ENCODE measurements around the gene TEN1. TPM values are rescaled to one million over a fixed set of nuclear protein-coding genes. Genes with fewer than 3 reads are reported as not detected.

TEN1 gene
- total RNA-seq, 1 experiment from 2014 or later: 19.3 TPM

DNA sequence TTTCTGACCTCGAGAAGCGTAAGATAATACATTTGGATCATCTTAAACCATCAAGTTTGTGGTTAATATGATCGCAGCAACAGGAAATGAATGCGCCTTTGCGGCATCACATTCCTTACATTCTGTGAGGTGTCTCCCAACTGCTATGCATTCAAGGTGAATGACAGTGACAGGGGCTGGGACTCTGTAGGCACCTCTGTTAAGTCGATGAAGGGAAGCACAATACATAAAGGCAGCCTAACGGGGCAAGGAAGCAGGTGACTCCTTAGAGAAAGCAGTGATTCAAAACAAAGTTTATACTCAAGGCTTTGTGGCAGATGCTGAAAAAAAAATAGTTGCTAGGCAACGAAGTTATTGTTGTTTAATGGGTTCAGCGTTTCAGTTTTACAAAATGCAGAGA lies 69.7 kb downstream of the TEN1 start:
- no peaks in the 10 kb centered on the region for H4K20me1 ChIP-seq (ENCODE audit: control insufficient read depth, insufficient read depth, insufficient read length)

More for the DNA sequence above, 69.7 kb downstream of the TEN1 start:
- H4K8ac ChIP-seq (replicated peaks; ENCODE audit: insufficient read length, low read depth, low read length): no peak overlapping the region
- no peak overlapping the region for H3K14ac ChIP-seq (ENCODE audit: insufficient read depth, low read length)
- peaks cover 51 to 82% (median 77%) of the 10 kb centered on the region in 3 experiments for H3K36me3 Mint-ChIP-seq (ENCODE audit: insufficient read depth in 1 of 3, low read depth in 3 of 3)
- H3K9me3 ChIP-seq (ENCODE audit: control insufficient read depth, low read depth, low read length): no peaks in the 10 kb centered on the region
- H2BK120ac ChIP-seq (ENCODE audit: low read depth, low read length, poor library complexity, severe bottlenecking): no peak overlapping the region
- no peak overlapping the region for H3K56ac ChIP-seq (ENCODE audit: insufficient read length, low read depth, low read length)
- H2BK15ac ChIP-seq (ENCODE audit: low read depth, low read length): no peak overlapping the region
- H3K23me2 ChIP-seq (ENCODE audit: insufficient read length, low read depth, low read length, poor library complexity, severe bottlenecking): no peaks in the 10 kb centered on the region
- no peak overlapping the region for H3K4ac ChIP-seq (ENCODE audit: low read depth, low read length)
- H3K4me1 ChIP-seq (ENCODE audit: insufficient read depth, low read length): no peaks in the 10 kb centered on the region
- no peak overlapping the region for H3K23ac ChIP-seq (ENCODE audit: insufficient read length, low read depth, low read length)
- no peak overlapping the region for H3K9ac ChIP-seq (ENCODE audit: extremely low read depth, insufficient read length, low read length)
- H2BK12ac ChIP-seq (ENCODE audit: insufficient read length, low read depth, low read length): no peak overlapping the region
- H3T11ph ChIP-seq (ENCODE audit: low read length): no peak overlapping the region
- H3K4me1 Mint-ChIP-seq: peaks cover 3 to 10% of the 10 kb centered on the region in 2 experiments
- H3K18ac ChIP-seq (ENCODE audit: insufficient read length, low read depth, low read length): no peak overlapping the region
- H3K27me3 Mint-ChIP-seq (ENCODE audit: low read depth): no peaks in the 10 kb centered on the region
- H3K4me3 Mint-ChIP-seq: no peak overlapping the region
- no peak overlapping the region for H2AFZ ChIP-seq (ENCODE audit: low read length)
- H3K27me3 ChIP-seq (ENCODE audit: insufficient read depth, low read length): no peaks in the 10 kb centered on the region
- DNase-seq: no peak
- no CpG with 5 or more reads among the region's 9 CpGs for WGBS (ENCODE audit: extremely low coverage, insufficient read length, low lambda C conversion rate)
- H2BK20ac ChIP-seq (ENCODE audit: low read depth, low read length, poor library complexity, severe bottlenecking): no peak overlapping the region
- no peak overlapping the region for H4K5ac ChIP-seq (ENCODE audit: insufficient read length, low read depth, low read length)
- TF ChIP-seq, protein P1, sequence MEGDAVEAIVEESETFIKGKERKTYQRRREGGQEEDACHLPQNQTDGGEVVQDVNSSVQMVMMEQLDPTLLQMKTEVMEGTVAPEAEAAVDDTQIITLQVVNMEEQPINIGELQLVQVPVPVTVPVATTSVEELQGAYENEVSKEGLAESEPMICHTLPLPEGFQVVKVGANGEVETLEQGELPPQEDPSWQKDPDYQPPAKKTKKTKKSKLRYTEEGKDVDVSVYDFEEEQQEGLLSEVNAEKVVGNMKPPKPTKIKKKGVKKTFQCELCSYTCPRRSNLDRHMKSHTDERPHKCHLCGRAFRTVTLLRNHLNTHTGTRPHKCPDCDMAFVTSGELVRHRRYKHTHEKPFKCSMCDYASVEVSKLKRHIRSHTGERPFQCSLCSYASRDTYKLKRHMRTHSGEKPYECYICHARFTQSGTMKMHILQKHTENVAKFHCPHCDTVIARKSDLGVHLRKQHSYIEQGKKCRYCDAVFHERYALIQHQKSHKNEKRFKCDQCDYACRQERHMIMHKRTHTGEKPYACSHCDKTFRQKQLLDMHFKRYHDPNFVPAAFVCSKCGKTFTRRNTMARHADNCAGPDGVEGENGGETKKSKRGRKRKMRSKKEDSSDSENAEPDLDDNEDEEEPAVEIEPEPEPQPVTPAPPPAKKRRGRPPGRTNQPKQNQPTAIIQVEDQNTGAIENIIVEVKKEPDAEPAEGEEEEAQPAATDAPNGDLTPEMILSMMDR (conservative IDR thresholded peaks at IDR 0.05): no peak
- no peaks in the 10 kb centered on the region for H3K9me3 Mint-ChIP-seq
- no peaks in the 10 kb centered on the region for H3K79me1 ChIP-seq (ENCODE audit: insufficient read depth, low read depth, low read length, poor library complexity, severe bottlenecking)
- no peak overlapping the region for H3K27ac ChIP-seq (ENCODE audit: insufficient read length, low read depth, low read length)
- no peak overlapping the region for H2AK5ac ChIP-seq (ENCODE audit: insufficient read length, low read length)
- no peak overlapping the region for H2BK5ac ChIP-seq (ENCODE audit: insufficient read length, low read length)
- H4K91ac ChIP-seq (ENCODE audit: insufficient read length, low read depth, low read length): no peak overlapping the region
- H3K79me2 ChIP-seq (ENCODE audit: insufficient read depth, low read length): no peaks in the 10 kb centered on the region
- no peak overlapping the region; a peak in 1 of 7 replicates for H3K27ac Mint-ChIP-seq
- H3K4me2 ChIP-seq (ENCODE audit: insufficient read depth, insufficient read length, low read length): no peak overlapping the region

Measured in H9 (cell line).